Left renal cortex interstitium (tissue), 4 donors: ENCODE data around the gene COG7. TPM values are rescaled to one million over a fixed set of nuclear protein-coding genes. Genes with fewer than 3 reads are reported as not detected.
"Not testable (repeated sequence)": the region's sequence is repeated elsewhere in the genome, so short reads cannot be mapped to it uniquely, and the experiment has no call there.

Experiments
- DNase-seq, 4 donors: peaks; one replicate each; pipeline ENCODE4 v3.0.0-alpha.2; 2013; ENCODE audit warnings: low read depth in 4 of 4, low spot score in 2 of 4, missing footprints in 1 of 4
- polyA plus RNA-seq, 4 donors: library from polyadenylated mRNA; unstranded; fragments of 120-200 nt; gene quantifications; one replicate each; pipeline ENCODE4 v1.2.1, GENCODE V29; 2013; ENCODE audit not compliant: insufficient read length in 4 of 4

COG7 gene
- polyA plus RNA-seq, 4 donors = 21.7 to 42.4 (median 30.9) TPM

DNA sequence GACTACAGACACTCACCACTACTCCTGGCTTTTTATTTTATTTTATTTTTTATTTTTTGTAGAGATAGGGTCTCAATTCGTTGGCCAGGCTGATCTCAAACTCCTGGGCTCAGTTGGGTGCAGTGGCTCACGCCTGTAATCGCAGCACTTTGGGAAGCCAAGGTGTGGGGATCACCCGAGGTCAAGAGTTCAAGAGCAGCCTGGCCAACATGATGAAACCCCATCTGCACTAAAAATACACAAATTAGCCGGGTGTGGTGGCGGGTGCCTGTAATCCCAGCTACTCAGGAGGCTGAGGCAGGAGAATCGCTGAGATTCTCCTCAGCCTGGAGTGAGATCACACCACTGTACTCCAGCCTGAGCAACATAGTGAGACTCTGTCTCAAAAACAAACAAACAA, 86.6 kb downstream of the COG7 start:
- not testable (repeated sequence) for DNase-seq

DNA sequence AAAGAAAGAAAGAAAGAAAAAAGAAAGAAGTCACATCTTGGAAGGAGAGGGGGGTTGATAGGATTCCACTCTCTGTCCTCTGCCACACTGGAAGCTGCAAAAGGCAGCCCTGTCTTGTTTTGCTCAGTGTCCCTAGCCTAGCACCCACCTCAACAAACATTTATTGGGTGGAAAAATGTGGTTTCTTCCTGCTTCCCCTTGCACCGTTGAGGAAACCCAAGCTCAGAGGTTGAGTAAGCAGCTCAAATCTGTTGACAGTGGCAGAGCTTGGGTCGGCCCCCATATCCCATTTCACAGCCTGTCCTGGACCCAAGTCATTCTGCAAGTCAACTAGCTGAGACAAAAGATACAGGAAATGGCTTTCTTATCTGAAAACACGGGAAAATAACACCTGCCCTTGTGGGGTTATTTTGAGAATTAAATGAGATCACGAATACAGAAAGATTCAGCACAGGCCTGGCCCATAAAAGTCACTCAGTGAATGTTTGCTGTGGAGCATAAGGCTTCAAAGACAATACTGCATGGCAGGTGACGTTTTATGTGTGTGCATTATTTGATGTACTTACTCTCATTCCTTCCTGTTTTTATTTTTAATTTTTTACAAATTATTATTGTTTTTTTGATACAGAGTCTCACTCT, 87.3 kb downstream of the COG7 start:
- DNase-seq = no peak

DNA sequence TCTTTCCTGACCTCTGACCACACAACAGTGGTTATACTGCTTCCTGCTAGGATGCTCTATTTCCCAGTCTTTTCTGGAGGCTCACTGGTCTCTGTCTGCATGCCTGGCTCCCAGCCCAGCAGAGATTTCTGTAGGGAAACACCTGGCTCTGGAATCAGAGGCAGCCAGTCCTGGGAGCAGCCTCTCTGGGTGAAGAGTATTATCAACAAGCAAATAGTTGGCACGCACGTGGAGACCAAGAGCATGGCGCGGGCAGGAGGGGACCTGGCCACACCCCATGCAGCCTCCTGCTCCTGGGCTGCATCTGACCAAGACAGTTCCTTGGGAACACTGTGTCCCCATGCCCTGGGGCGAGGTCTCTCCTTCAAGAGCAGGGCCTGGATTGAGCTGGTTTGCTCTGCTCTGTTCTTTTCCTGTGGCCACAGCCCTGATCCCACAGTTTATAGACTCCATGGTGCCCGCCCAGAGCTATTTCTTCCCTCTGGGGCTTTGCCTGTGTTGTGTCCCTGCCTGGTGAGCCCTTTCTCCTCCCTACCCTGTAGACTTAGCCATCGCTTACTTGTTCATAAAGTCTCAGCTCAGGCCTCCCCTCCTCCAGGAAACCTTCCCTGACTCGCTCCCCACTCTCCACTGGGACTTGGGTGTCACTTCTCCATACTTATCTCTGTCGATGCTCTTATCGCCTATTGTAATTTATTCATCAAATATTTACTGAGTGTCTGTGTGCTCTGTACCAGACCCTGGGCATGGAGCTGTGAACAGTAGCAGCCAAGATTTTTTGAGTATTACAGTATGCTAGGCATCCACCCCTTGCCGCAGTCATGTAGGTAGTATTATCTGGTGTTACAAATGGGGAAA, 90.3 kb downstream of the COG7 start:
- no peak for DNase-seq

DNA sequence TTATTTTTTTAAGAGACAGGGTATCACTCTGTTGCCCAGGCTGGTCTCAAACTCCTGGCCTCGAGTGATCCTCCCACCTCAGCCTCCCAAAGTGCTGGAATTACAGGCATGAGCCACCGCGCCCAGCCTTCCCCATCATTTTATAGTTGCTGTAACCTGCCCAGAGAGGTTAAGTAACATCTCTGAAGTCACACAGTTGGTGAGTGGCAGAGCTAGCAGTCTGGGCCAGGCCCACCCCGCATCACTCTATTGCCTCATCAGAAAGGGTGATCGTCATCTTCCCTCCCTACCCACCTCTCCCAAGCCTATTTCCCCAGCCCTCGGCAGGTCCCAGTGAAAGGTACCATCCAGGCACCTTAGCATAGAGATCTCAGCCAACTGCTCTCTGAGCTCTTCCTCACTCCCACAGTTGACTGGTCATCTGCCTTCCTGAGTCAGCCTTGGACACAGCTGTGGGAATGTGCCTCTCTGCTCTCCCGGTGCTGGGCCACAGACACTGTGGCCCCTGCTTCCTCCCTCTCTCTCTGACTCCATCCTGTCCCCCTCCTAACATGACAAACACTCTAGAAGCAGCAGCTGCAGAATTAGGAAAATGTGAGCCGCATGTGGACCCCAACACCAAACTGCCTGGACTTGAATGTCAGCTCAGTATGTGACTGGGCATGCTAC, 93.8 kb downstream of the COG7 start:
- DNase-seq = no peak

DNA sequence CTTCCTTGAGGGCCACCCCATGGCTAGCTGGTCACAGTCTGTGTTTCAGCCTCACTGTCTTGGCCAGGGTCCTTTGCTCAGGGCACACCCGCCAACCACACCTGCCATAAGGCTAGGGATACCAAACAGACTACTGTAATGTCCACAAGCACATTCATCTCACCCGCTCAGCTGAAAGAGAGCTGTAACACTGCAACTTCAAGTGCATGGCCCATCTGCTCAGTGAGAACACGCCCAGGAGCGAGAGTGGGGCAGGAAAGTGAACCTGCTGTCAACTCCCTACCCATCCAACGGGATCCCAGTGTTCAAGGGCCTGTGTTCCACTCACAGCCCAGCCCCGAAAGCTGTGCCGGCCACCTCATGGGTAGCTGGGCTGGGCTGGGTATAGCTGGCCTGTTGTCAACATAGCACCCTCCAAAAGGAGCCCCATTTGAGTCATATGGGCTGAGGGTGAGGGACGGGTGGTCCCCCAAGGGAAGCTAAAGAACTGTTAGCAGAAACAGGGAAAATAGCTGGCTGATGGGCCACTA, 95.2 kb downstream of the COG7 start:
- DNase-seq = no peak

DNA sequence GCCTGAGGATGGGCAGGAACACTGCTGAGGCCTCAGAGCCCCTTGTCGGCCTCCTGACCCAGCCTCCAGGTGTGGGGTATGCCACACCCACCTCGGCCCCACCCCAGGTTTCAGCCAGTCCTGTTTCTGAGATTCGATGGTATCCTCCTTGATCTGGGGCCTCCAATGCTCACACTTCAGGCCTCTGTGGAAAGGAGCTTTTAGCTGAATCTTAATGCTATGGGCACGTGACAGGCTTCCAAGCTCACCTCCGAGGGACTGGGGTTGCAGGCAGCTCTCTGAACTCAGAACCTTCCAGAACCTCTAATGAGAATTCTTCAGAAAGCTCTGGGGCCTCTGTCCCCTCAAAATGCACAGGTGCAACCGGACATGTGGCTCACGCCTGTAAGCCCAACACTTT, 96.0 kb downstream of the COG7 start:
- DNase-seq = no peak

DNA sequence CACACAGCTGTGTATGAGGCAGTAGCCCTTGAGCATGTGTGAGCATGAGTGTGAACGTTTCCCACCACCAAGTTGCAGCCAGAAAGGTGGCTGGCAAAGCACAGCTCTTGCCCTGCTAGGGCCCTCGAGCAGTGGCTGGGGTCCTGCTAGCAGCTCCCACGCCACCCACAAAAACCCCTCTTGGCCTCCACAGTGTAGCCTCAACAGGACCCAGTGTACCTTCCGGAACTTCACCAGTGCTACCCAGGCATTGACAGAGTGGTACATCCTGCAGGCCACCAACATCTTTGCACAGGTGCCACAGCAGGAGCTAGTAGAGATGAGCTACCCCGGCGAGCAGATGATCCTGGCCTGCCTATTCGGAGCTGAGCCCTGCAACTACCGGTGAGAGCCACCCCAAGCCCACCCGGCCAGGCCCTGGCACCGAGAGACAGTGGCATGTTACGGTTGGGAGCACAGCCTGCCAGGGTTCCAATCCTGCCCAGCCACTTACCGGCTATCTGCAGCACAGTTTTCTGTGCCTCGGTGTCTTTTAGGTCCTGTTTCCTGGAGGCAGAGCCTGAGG, 97.8 kb downstream of the COG7 start:
- no peak for DNase-seq

DNA sequence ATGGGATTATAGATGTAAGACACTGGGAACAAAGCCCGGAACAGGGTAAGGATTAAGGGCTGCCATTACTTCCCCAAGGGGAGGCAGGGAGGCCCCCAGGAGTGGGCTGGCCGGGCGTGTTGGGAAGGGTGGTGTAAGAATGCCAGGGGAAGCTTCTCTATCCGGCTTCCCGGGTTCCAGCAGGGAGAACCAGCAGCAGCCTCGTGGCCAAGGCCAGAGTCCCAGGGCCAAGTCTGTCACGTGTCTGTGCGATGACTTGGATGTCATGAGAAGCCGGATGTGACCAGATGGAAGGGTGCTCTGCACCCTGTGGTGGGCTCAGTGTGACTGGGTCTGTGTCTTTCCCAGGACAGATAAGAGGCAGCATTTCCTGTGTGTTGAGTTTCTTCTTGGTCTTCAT, 98.7 kb downstream of the COG7 start:
- no peak for DNase-seq

DNA sequence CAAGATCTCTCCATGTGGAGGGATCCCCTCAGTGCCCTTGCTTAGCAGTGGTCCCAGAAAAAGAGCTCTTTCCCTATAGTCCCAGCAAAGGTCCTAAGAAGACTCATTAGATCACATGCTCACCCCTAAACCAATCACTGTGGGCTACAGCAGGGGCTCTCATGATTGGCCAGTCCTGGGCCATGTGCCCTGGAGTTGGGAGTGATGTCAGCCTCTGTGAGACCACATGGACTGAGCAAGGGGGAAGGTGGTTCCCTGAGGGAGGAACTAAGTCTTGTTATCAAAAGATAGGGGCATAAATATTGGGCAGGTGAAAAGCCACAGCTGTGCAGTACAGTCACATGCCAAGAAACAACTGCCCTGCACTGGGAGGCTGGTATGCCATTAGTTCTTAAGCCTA, 99.5 kb downstream of the COG7 start:
- no peak for DNase-seq

DNA sequence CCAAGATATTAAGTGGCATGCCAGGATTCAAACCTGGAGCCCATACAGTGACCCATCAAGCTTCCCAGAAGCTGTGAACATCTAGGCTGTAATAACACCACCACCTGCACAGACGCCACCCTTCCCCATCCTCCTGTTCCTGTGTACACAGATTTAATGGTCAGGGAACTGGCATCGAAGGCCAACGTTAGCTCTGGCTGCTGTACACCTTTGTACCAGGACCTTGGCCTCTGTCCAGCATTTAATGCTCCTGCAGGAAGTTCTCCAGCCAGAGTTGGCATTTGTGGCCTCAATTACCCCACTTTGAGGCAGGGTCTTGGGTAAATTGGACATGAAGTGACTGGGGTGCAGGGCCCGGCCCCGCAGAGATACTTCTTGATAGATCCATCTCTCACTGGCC, 101.6 kb downstream of the COG7 start:
- no peak for DNase-seq

DNA sequence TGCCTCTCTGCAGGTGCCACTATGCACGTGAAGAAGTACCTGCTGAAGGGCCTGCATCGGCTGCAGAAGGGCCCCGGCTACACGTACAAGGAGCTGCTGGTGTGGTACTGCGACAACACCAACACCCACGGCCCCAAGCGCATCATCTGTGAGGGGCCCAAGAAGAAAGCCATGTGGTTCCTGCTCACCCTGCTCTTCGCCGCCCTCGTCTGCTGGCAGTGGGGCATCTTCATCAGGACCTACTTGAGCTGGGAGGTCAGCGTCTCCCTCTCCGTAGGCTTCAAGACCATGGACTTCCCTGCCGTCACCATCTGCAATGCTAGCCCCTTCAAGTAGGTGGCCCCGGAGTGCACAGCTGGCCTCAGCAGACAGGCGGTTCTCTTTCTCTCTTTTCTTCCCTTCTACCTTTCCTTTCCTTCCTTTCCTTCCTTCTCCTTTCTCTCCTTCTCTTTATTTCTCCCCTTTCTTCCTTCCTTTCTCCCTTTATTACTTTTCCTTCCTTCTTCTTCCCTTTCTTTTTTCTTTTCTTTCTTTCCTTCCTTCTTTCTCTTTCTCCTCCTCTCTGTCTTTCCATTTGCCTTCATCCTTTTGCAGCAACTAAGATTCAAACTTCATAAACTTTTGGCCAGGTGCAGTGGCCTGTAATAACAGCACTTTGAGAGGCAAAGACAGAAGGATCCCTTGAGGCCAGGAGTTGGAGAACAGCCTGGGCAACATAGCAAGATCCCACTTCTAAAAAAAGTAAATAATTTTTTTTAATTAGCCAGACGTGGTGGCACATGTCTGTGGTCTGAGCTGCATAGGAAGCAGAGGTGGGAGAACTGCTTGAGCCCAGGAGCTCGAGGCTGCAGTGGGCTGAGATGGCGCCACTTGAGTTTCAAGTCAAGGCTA, 104.2 kb downstream of the COG7 start:
- DNase-seq = no peak

DNA sequence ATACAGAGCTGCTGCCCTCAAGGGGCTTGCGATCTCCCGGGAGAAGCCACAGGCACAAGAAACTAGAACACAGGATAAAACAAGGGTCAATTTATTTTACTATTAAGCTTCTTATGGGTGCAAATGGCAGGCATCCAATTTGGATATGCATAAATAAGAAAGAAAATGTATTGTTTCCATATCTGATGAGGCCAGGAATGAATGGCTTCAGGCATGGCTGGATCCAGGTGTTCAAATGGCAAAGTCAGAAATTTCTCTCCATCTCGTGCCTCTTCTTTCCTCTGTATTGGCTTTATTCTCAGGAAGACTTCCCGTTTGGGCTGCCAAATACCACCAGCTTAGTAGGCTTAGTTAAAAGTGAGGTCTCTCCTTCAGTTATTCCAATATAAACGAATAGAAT, 107.8 kb downstream of the COG7 start:
- no peak for DNase-seq

DNA sequence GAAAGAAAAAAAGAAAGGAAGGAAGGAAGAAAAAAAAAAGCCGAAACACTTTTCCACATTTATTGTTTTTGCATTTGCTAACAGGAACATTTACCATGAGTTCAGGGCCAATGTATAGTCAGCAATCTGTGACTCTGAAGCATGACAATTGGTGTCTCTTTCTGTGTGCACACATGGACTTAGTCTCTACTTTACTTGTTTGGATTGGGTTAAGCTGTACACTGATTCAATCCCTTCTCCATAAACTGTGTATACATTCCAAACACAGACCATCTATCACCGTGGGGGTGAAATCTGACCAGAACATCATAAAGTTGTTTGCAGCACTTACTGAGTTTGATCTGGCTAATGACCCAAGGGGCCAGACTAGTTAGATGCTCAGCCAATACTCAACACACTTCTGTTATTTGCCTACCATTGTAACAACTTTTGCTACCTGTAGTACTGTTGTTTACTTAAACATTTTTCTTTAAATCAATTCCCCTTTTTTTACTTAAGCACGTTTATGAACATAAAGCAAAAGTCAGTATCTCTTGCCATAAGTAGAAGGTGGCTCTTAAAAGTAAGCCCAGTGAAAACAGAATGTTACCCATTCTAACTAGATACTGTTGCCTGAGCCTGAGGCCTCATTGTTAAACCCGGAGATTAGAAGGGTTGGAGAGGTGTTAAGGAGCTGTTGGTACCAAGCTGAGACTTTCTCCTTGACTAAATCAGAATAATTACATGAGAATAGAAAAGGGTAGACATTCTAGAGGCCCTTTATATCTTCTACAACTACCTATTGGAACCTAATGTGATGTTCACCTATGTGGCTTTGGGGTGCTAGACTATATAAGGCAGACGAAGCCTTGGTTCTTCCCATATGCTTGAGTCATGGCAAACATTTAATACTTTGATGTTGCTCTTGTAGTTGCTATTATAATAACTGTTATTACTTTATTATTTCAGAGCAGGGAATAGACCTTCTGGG, 109.1 kb downstream of the COG7 start:
- no peak for DNase-seq

DNA sequence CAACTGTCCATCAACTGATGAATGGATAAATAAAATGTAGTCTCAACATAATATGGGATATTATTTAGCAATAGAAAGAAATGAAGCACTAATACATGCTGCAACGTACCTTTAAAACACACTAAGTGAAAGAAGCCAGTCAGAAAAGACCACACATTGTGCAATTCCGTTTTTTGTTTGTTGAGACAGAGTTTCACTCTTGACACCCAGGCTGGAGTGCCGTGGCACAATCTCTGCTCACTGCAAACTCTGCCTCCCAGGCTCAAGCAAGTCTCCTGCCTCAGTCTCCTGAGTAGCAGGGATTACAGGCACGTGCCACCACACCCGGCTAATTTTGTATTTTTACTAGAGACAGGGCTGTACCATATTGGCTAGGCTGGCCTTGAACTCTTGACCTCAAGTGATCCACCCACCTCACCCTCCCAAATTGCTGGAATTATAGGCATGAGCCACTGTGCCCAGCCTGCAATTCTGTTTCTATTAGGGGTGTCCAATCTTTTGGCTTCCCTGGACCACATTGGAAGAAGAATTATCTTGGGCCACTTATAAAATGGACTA, 110.8 kb downstream of the COG7 start:
- DNase-seq = no peak

DNA sequence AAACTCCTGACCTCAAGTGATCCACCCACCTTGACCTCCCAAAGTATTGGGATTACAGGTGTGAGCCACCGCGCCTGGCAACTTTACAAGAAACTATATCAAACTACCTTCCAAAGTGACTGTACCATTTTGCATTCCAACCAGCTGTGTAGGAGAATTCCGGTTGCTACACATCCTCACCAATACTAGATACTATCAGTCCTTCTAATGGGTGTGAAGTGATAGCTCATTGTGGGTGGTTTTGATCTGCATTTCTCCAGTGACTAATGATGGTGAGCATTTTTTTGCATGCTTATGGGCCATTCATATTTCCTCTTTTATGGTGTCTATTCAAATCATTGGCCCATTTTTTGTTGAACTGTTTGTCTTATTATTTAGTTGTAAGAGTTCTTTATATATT, 113.2 kb downstream of the COG7 start:
- no peak for DNase-seq
